K562 (cell line): ENCODE measurements around the gene WDR70.

ENCODE experiments used
- EZH2 ChIP-seq: IDR thresholded peaks from 2 replicates; pipeline ENCODE4 v1.6.1; 2012; ENCODE audit warnings: low read depth, mild to moderate bottlenecking, inconsistent platforms, low read length, borderline replicate concordance
- FOS ChIP-seq: IDR thresholded peaks from 3 replicates; pipeline ENCODE4 v1.6.1; 2011; ENCODE audit not compliant: insufficient read length; ENCODE audit errors: extremely low read depth
- GABPA ChIP-seq: fragments of 200-800 bp; sonication (Bioruptor generic); conservative IDR thresholded peaks from 2 replicates; pipeline ENCODE4 v1.6.1; 2016; ENCODE audit warnings: low read depth, missing genetic modification characterization, missing compliant biosample characterization
- HCFC1 ChIP-seq: IDR thresholded peaks from 2 replicates; pipeline ENCODE4 v1.6.1; 2012; ENCODE audit warnings: low read depth, low read length, improper control_type of control experiment
- POLR2AphosphoS5 ChIP-seq: IDR thresholded peaks from 2 replicates; pipeline ENCODE4 v1.6.1; 2011; ENCODE audit warnings: mild to moderate bottlenecking, low read depth, low read length, moderate library complexity; ENCODE audit not compliant: control insufficient read depth, insufficient read depth
- REST ChIP-seq, 2 experiments: fragments of 450-650 bp; formaldehyde crosslinking in 1 of 2; IDR thresholded peaks; 2 replicates each; pipeline versions ENCODE4 v1.4.0 to v1.6.1; 2014 to 2020; ENCODE audit warnings: mild to moderate bottlenecking in 2 of 2, borderline replicate concordance in 1 of 2, low read depth in 1 of 2
- SP1 ChIP-seq: sonication (generic); formaldehyde crosslinking; IDR thresholded peaks from 2 replicates; pipeline ENCODE4 v1.8.1; 2022; ENCODE audit warnings: mild to moderate bottlenecking, missing genetic modification reagents
- USF2 ChIP-seq: sonication (generic); formaldehyde crosslinking; IDR thresholded peaks from 2 replicates; pipeline ENCODE4 v1.5.0; 2020; ENCODE audit warnings: missing genetic modification reagents
- YY1 ChIP-seq, 3 experiments: IDR thresholded peaks; 2 replicates each; pipeline ENCODE4 v1.6.1; 2011; ENCODE audit warnings: low read length in 2 of 3, mild to moderate bottlenecking in 2 of 3, moderate library complexity in 2 of 3, borderline replicate concordance in 1 of 3, control low read depth in 1 of 3, low read depth in 1 of 3; ENCODE audit not compliant: insufficient read depth in 3 of 3, insufficient replicate concordance in 2 of 3, control insufficient read depth in 1 of 3, insufficient read length in 1 of 3; ENCODE audit errors: extremely low read depth in 1 of 3
- ZBTB1 ChIP-seq: sonication (generic); formaldehyde crosslinking; IDR thresholded peaks from 2 replicates; pipeline ENCODE4 v1.8.1; 2023; ENCODE audit warnings: missing genetic modification reagents, low read depth, mild to moderate bottlenecking, borderline replicate concordance
- ZNF121 ChIP-seq: sonication (generic); formaldehyde crosslinking; conservative IDR thresholded peaks from 2 replicates; pipeline ENCODE4 v1.8.0; 2022; ENCODE audit warnings: missing genetic modification reagents
- ZNF263 ChIP-seq: sonication (generic); formaldehyde crosslinking; IDR thresholded peaks from 2 replicates; pipeline ENCODE4 v1.8.0; 2022; ENCODE audit warnings: mild to moderate bottlenecking, missing genetic modification reagents, borderline replicate concordance
- ZSCAN32 ChIP-seq: fragments of 450-650 bp; formaldehyde crosslinking; IDR thresholded peaks from 2 replicates; pipeline ENCODE4 v1.4.0; 2020; ENCODE audit warnings: mild to moderate bottlenecking, moderate library complexity
- TF ChIP-seq, protein P1 (sequence below), 3 experiments: IDR thresholded peaks in 2 of 3; conservative IDR thresholded peaks in 1 of 3; 2 replicates each; pipeline ENCODE4 v1.5.1; 2011 to 2012; ENCODE audit warnings: low read length in 3 of 3, mild to moderate bottlenecking in 3 of 3, control low read depth in 2 of 3, improper control_type of control experiment in 1 of 3, inconsistent platforms in 1 of 3, low read depth in 1 of 3, mixed read lengths in 1 of 3, moderate library complexity in 1 of 3; ENCODE audit not compliant: insufficient read depth in 2 of 3

GRCh38 chr5:37437711-37438110, 58.6 kb downstream of the WDR70 start:
- TF ChIP-seq GABPA (tag) (no peak), REST (IDR thresholded peaks at IDR 0.05; ENCODE audit: borderline replicate concordance) (no peak), REST (CRISPR knock-in tag; IDR thresholded peaks at IDR 0.05; ENCODE audit: low read depth) (no peak), HCFC1 (no peak), ZNF263 (CRISPR knock-in tag) (no peak), YY1 (IDR thresholded peaks at IDR 0.05; ENCODE audit: borderline replicate concordance in 1 of 3, control insufficient read depth in 1 of 3, extremely low read depth in 1 of 3, insufficient read depth in 3 of 3, insufficient read length in 1 of 3, insufficient replicate concordance in 2 of 3, low read depth in 1 of 3, low read length in 2 of 3) (no peak), ZNF121 (CRISPR knock-in tag) (no peak), POLR2AphosphoS5 (no peak), ZBTB1 (no peak), FOS (no peak), SP1 (no peak), ZSCAN32 (no peak), USF2 (CRISPR knock-in tag) (no peak), EZH2 (no peak)
- TF ChIP-seq, protein P1, sequence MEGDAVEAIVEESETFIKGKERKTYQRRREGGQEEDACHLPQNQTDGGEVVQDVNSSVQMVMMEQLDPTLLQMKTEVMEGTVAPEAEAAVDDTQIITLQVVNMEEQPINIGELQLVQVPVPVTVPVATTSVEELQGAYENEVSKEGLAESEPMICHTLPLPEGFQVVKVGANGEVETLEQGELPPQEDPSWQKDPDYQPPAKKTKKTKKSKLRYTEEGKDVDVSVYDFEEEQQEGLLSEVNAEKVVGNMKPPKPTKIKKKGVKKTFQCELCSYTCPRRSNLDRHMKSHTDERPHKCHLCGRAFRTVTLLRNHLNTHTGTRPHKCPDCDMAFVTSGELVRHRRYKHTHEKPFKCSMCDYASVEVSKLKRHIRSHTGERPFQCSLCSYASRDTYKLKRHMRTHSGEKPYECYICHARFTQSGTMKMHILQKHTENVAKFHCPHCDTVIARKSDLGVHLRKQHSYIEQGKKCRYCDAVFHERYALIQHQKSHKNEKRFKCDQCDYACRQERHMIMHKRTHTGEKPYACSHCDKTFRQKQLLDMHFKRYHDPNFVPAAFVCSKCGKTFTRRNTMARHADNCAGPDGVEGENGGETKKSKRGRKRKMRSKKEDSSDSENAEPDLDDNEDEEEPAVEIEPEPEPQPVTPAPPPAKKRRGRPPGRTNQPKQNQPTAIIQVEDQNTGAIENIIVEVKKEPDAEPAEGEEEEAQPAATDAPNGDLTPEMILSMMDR (IDR thresholded peaks at IDR 0.05 in 2 of 3, conservative IDR thresholded peaks at IDR 0.05 in 1 of 3; ENCODE audit: insufficient read depth in 2 of 3, low read depth in 1 of 3, low read length in 3 of 3), result no peak
